ENCODE results near the gene DNAJC12. TPM values are rescaled to one million over a fixed set of nuclear protein-coding genes. Genes with fewer than 3 reads are reported as not detected.
"Not testable (repeated sequence)": the region's sequence is repeated elsewhere in the genome, so short reads cannot be mapped to it uniquely, and the experiment has no call there.

The DNAJC12 gene
- total and polyA plus RNA-seq, 5 donors from 2014 or later = 0.43 to 0.61 TPM; not detected in 3

- no peak for DNase-seq
- Histone ChIP-seq H3K4me3 (ENCODE audit: low read depth, low read length) (no peak overlapping the region), H3K4me1 (ENCODE audit: control insufficient read depth, insufficient read depth, low read length, poor library complexity, severe bottlenecking) (peaks cover 7% of the 10 kb centered on the region), H3K27ac (ENCODE audit: insufficient read depth, low read length, poor library complexity, severe bottlenecking) (no peak overlapping the region), H3K36me3 (ENCODE audit: control insufficient read depth, insufficient read depth, low read length) (no peaks in the 10 kb centered on the region), H3K27me3 (ENCODE audit: control insufficient read depth, insufficient read depth, low read length) (no peaks in the 10 kb centered on the region), H3K9me3 (ENCODE audit: control insufficient read depth in 2 of 2, low read length in 2 of 2) (no peaks in the 10 kb centered on the region)
- Mint-ChIP-seq H3K27me3 (no peaks in the 10 kb centered on the region), H3K4me3 (no peak overlapping the region), H3K36me3 (no peaks in the 10 kb centered on the region), H3K4me1 (peaks cover 2 to 19% (median 14%) of the 10 kb centered on the region in 4 donors), H3K9me3 (no peaks in the 10 kb centered on the region), H3K27ac (no peak overlapping the region)
- no peak for ATAC-seq (ENCODE audit: low read depth in 2 of 2)
These were observed 15.5 kb upstream of the DNAJC12 start for GRCh38 chr10:67853512-67853911.

GRCh38 chr10:67852761-67853160, 14.8 kb upstream of the DNAJC12 start:
- no peak for DNase-seq
- Mint-ChIP-seq H3K9me3 (no peaks in the 10 kb centered on the region), H3K4me3 (no peak overlapping the region), H3K36me3 (no peaks in the 10 kb centered on the region), H3K4me1 (peaks cover 2 to 20% (median 14%) of the 10 kb centered on the region in 4 donors), H3K27me3 (no peaks in the 10 kb centered on the region), H3K27ac (no peak overlapping the region)
- H3K27me3 ChIP-seq (ENCODE audit: control insufficient read depth, insufficient read depth, low read length) = no peaks in the 10 kb centered on the region
- H3K36me3 ChIP-seq (ENCODE audit: control insufficient read depth, insufficient read depth, low read length) = no peaks in the 10 kb centered on the region
- H3K4me3 ChIP-seq (ENCODE audit: low read depth, low read length) = no peak overlapping the region
- H3K9me3 ChIP-seq (ENCODE audit: control insufficient read depth in 2 of 2, low read length in 2 of 2) = no peaks in the 10 kb centered on the region
- H3K27ac ChIP-seq (ENCODE audit: insufficient read depth, low read length, poor library complexity, severe bottlenecking) = no peak overlapping the region
- H3K4me1 ChIP-seq (ENCODE audit: control insufficient read depth, insufficient read depth, low read length, poor library complexity, severe bottlenecking) = peaks cover 7% of the 10 kb centered on the region
- ATAC-seq (ENCODE audit: low read depth in 2 of 2) = no peak

GRCh38 chr10:67851186-67851585, 13.2 kb upstream of the DNAJC12 start:
- H3K4me1 Mint-ChIP-seq = peaks cover 2 to 24% (median 16%) of the 10 kb centered on the region in 4 donors
- Histone ChIP-seq H3K27ac (ENCODE audit: insufficient read depth, low read length, poor library complexity, severe bottlenecking) (no peak overlapping the region), H3K4me3 (ENCODE audit: low read depth, low read length) (no peak overlapping the region), H3K4me1 (ENCODE audit: control insufficient read depth, insufficient read depth, low read length, poor library complexity, severe bottlenecking) (peaks cover 7% of the 10 kb centered on the region), H3K9me3 (ENCODE audit: control insufficient read depth in 2 of 2, low read length in 2 of 2) (no peaks in the 10 kb centered on the region), H3K27me3 (ENCODE audit: control insufficient read depth, insufficient read depth, low read length) (no peaks in the 10 kb centered on the region), H3K36me3 (ENCODE audit: control insufficient read depth, insufficient read depth, low read length) (no peaks in the 10 kb centered on the region)
- no peaks in the 10 kb centered on the region for H3K36me3 Mint-ChIP-seq
- no peaks in the 10 kb centered on the region for H3K27me3 Mint-ChIP-seq
- ATAC-seq (ENCODE audit: low read depth in 2 of 2) (no peak), DNase-seq (no peak)
- no peak overlapping the region for H3K27ac Mint-ChIP-seq
- no peaks in the 10 kb centered on the region for H3K9me3 Mint-ChIP-seq
- H3K4me3 Mint-ChIP-seq = peak overlapping the region in 3 of 4 donors; percentile 50 to 98 (median 78)

- no peaks in the 10 kb centered on the region for H3K27me3 ChIP-seq (ENCODE audit: control insufficient read depth, insufficient read depth, low read length)
- no peaks in the 10 kb centered on the region for H3K9me3 ChIP-seq (ENCODE audit: control insufficient read depth in 2 of 2, low read length in 2 of 2)
- DNase-seq = peak; percentile 87 to 96 (median 89)
- no peaks in the 10 kb centered on the region for H3K36me3 Mint-ChIP-seq
- H3K9me3 Mint-ChIP-seq = peaks cover 0 to 2% (median 0%) of the 10 kb centered on the region in 7 donors
- peaks cover 7% of the 10 kb centered on the region for H3K4me1 ChIP-seq (ENCODE audit: control insufficient read depth, insufficient read depth, low read length, poor library complexity, severe bottlenecking)
- H3K27me3 Mint-ChIP-seq = no peaks in the 10 kb centered on the region
- no peaks in the 10 kb centered on the region for H3K36me3 ChIP-seq (ENCODE audit: control insufficient read depth, insufficient read depth, low read length)
- peaks cover 2 to 24% (median 11%) of the 10 kb centered on the region in 4 donors for H3K4me1 Mint-ChIP-seq
- peak overlapping the region; percentile 90 to 98 (median 96) for H3K4me3 Mint-ChIP-seq
- H3K27ac ChIP-seq (ENCODE audit: insufficient read depth, low read length, poor library complexity, severe bottlenecking) = peak overlapping the region; percentile 84
- H3K27ac Mint-ChIP-seq = peak overlapping the region; percentile 97 to 99 (median 98)
- peak; percentile 97 to 98 for ATAC-seq (ENCODE audit: low read depth in 2 of 2)
- peak overlapping the region; percentile 96 for H3K4me3 ChIP-seq (ENCODE audit: low read depth, low read length)
These were observed 11.5 kb upstream of the DNAJC12 start for GRCh38 chr10:67849331-67850011.

GRCh38 chr10:67843284-67843683, 5.3 kb upstream of the DNAJC12 start:
- Mint-ChIP-seq H3K36me3 (no peaks in the 10 kb centered on the region), H3K4me3 (no peak overlapping the region), H3K27me3 (peaks cover 8% of the 10 kb centered on the region), H3K9me3 (peaks cover 0 to 10% (median 9%) of the 10 kb centered on the region in 7 donors), H3K27ac (no peak overlapping the region), H3K4me1 (peaks cover 0 to 5% (median 2%) of the 10 kb centered on the region in 4 donors)
- DNase-seq (no peak), ATAC-seq (ENCODE audit: low read depth in 2 of 2) (no peak)
- no peaks in the 10 kb centered on the region for H3K4me1 ChIP-seq (ENCODE audit: control insufficient read depth, insufficient read depth, low read length, poor library complexity, severe bottlenecking)
- no peaks in the 10 kb centered on the region for H3K27me3 ChIP-seq (ENCODE audit: control insufficient read depth, insufficient read depth, low read length)
- no peak overlapping the region for H3K4me3 ChIP-seq (ENCODE audit: low read depth, low read length)
- H3K27ac ChIP-seq (ENCODE audit: insufficient read depth, low read length, poor library complexity, severe bottlenecking) = no peak overlapping the region
- no peaks in the 10 kb centered on the region for H3K36me3 ChIP-seq (ENCODE audit: control insufficient read depth, insufficient read depth, low read length)
- peaks cover 0 to 5% of the 10 kb centered on the region in 2 experiments for H3K9me3 ChIP-seq (ENCODE audit: control insufficient read depth in 2 of 2, low read length in 2 of 2)

- Mint-ChIP-seq H3K9me3 (peaks cover 0 to 10% (median 9%) of the 10 kb centered on the region in 7 donors), H3K4me3 (no peak overlapping the region), H3K27ac (no peak overlapping the region), H3K36me3 (no peaks in the 10 kb centered on the region), H3K4me1 (peaks cover 0 to 5% (median under 1%) of the 10 kb centered on the region in 4 donors), H3K27me3 (peaks cover 13% of the 10 kb centered on the region)
- H3K9me3 ChIP-seq (ENCODE audit: control insufficient read depth in 2 of 2, low read length in 2 of 2) = peaks cover 0 to 5% of the 10 kb centered on the region in 2 experiments
- no peak for DNase-seq
- ATAC-seq (ENCODE audit: low read depth in 2 of 2) = no peak
- H3K4me1 ChIP-seq (ENCODE audit: control insufficient read depth, insufficient read depth, low read length, poor library complexity, severe bottlenecking) = no peaks in the 10 kb centered on the region
- H3K27ac ChIP-seq (ENCODE audit: insufficient read depth, low read length, poor library complexity, severe bottlenecking) = no peak overlapping the region
- H3K4me3 ChIP-seq (ENCODE audit: low read depth, low read length) = no peak overlapping the region
- H3K36me3 ChIP-seq (ENCODE audit: control insufficient read depth, insufficient read depth, low read length) = no peaks in the 10 kb centered on the region
- H3K27me3 ChIP-seq (ENCODE audit: control insufficient read depth, insufficient read depth, low read length) = no peaks in the 10 kb centered on the region
These were observed 3.7 kb upstream of the DNAJC12 start for GRCh38 chr10:67841737-67842136.

- ATAC-seq (ENCODE audit: low read depth in 2 of 2) = no peak
- Histone ChIP-seq H3K27me3 (ENCODE audit: control insufficient read depth, insufficient read depth, low read length) (no peaks in the 10 kb centered on the region), H3K4me3 (ENCODE audit: low read depth, low read length) (no peak overlapping the region), H3K36me3 (ENCODE audit: control insufficient read depth, insufficient read depth, low read length) (no peaks in the 10 kb centered on the region), H3K27ac (ENCODE audit: insufficient read depth, low read length, poor library complexity, severe bottlenecking) (no peak overlapping the region), H3K9me3 (ENCODE audit: control insufficient read depth in 2 of 2, low read length in 2 of 2) (peaks cover 0 to 5% of the 10 kb centered on the region in 2 experiments), H3K4me1 (ENCODE audit: control insufficient read depth, insufficient read depth, low read length, poor library complexity, severe bottlenecking) (no peaks in the 10 kb centered on the region)
- peaks cover 0 to 10% (median 9%) of the 10 kb centered on the region in 7 donors for H3K9me3 Mint-ChIP-seq
- H3K4me1 Mint-ChIP-seq = peaks cover 0 to 5% (median under 1%) of the 10 kb centered on the region in 4 donors
- H3K27ac Mint-ChIP-seq = no peak overlapping the region
- no peak overlapping the region for H3K4me3 Mint-ChIP-seq
- H3K36me3 Mint-ChIP-seq = peaks cover 3% of the 10 kb centered on the region
- peaks cover 13% of the 10 kb centered on the region for H3K27me3 Mint-ChIP-seq
- DNase-seq = no peak
These were observed 2.0 kb upstream of the DNAJC12 start for GRCh38 chr10:67839951-67840350.

GRCh38 chr10:67839511-67839910, 1.5 kb upstream of the DNAJC12 start:
- not testable (repeated sequence) for H3K27me3 ChIP-seq (ENCODE audit: control insufficient read depth, insufficient read depth, low read length); H3K9me3 ChIP-seq (ENCODE audit: control insufficient read depth in 2 of 2, low read length in 2 of 2); H3K9me3 Mint-ChIP-seq; H3K4me3 Mint-ChIP-seq; H3K27ac ChIP-seq (ENCODE audit: insufficient read depth, low read length, poor library complexity, severe bottlenecking); H3K36me3 ChIP-seq (ENCODE audit: control insufficient read depth, insufficient read depth, low read length); H3K4me3 ChIP-seq (ENCODE audit: low read depth, low read length); H3K27ac Mint-ChIP-seq; ATAC-seq (ENCODE audit: low read depth in 2 of 2); DNase-seq; H3K36me3 Mint-ChIP-seq; H3K4me1 ChIP-seq (ENCODE audit: control insufficient read depth, insufficient read depth, low read length, poor library complexity, severe bottlenecking); H3K4me1 Mint-ChIP-seq
- H3K27me3 Mint-ChIP-seq = peaks cover 14% of the 10 kb centered on the region
